Nasal cavity respiratory epithelium epithelial cell of viscerocranial mucosa (primary cell): Measurements from ENCODE around the gene GMPR2. TPM values are rescaled to one million over a fixed set of nuclear protein-coding genes. Genes with fewer than 3 reads are reported as not detected.

Experiments
- total RNA-seq: library from RNA; depleted of rRNA; stranded (reverse); fragments of >200 nt; gene quantifications from 2 replicates; pipeline ENCODE4 v1.2.3, GENCODE V29; 2014

GMPR2 gene
- 72.0 and 80.0 TPM in 2 replicates for total RNA-seq

GRCh38 chr14:24232645-24233537, at the start of gene GMPR2:
TSS of gene GMPR2 (plus strand) at chr14:24232929. CDS start at chr14:24233254, 325 bp downstream.

GRCh38 chr14:24188251-24189058, 44.3 kb upstream of the GMPR2 start, which contains the start of gene IPO4:
TSS of gene IPO4 (minus strand) at chr14:24188816. CDS start at chr14:24188787, 29 bp downstream.

GRCh38 chr14:24195186-24196070, 37.3 kb upstream of the GMPR2 start, which contains the start of gene TM9SF1:
TSS of gene TM9SF1 (minus strand) at chr14:24195441. CDS start at chr14:24195019, 422 bp downstream.

GRCh38 chr14:24212924-24213865, 19.5 kb upstream of the GMPR2 start, which contains the start of gene CHMP4A:
TSS of gene CHMP4A (minus strand) at chr14:24213488. CDS start at chr14:24213439, 49 bp downstream.

GRCh38 chr14:24215495-24216344, 17.0 kb upstream of the GMPR2 start, which contains the start of gene MDP1:
TSS of gene MDP1 (minus strand) at chr14:24216066. CDS start at chr14:24215955, 111 bp downstream.

GRCh38 chr14:24232121-24232644, 546 bp upstream of the GMPR2 start, which contains the start of gene NEDD8:
TSS of gene NEDD8 (minus strand) at chr14:24232367. CDS start at chr14:24232267, 100 bp downstream.

GRCh38 chr14:24262821-24263733, 30.3 kb downstream of the GMPR2 start, which contains the start of gene TGM1:
TSS of gene TGM1 (minus strand) at chr14:24263177. CDS start at chr14:24262352, 825 bp downstream.

GRCh38 chr14:24271134-24271833, 38.6 kb downstream of the GMPR2 start, which contains the start of gene RABGGTA:
TSS of gene RABGGTA (minus strand) at chr14:24271597. CDS start at chr14:24271115, 482 bp downstream.

Other genes starting within 250 kb of the GMPR2 start
- 13.7 and 16.7 TPM in 2 replicates for gene DHRS4L2, start 244.0 kb upstream of the GMPR2 start, total RNA-seq
- 0.34 and 0.50 TPM in 2 replicates for gene CARMIL3, start 180.9 kb upstream of the GMPR2 start, total RNA-seq
- gene CPNE6, start 161.4 kb upstream of the GMPR2 start, total RNA-seq: not detected in 2 replicates
- 137 and 156 TPM in 2 replicates for gene PCK2, start 138.6 kb upstream of the GMPR2 start, total RNA-seq
- 71.3 and 93.3 TPM in 2 replicates for gene DCAF11, start 118.2 kb upstream of the GMPR2 start, total RNA-seq
- 1.1 and 1.7 TPM in 2 replicates for gene NRL, start 118.0 kb upstream of the GMPR2 start, total RNA-seq
- 0.28 and 0.34 TPM in 2 replicates for gene FITM1, start 102.3 kb upstream of the GMPR2 start, total RNA-seq
- gene PSME1, start 96.7 kb upstream of the GMPR2 start, total RNA-seq: 87.5 and 111 TPM in 2 replicates
- 9.5 and 15.7 TPM in 2 replicates for gene EMC9, start 91.3 kb upstream of the GMPR2 start, total RNA-seq
- 39.0 and 51.0 TPM in 2 replicates for gene PSME2, start 86.3 kb upstream of the GMPR2 start, total RNA-seq
- gene RNF31, start 85.4 kb upstream of the GMPR2 start, total RNA-seq: 33.7 and 37.6 TPM in 2 replicates
- gene IRF9, start 71.7 kb upstream of the GMPR2 start, total RNA-seq: 36.1 and 47.5 TPM in 2 replicates
- 1.4 and 1.9 TPM in 2 replicates for gene REC8, start 60.8 kb upstream of the GMPR2 start, total RNA-seq
- 51.8 and 54.3 TPM in 2 replicates for gene IPO4, start 44.1 kb upstream of the GMPR2 start, total RNA-seq
- gene TM9SF1, start 37.5 kb upstream of the GMPR2 start, total RNA-seq: 54.3 and 65.7 TPM in 2 replicates
- 0.07 TPM in 1 of 2 replicates, not detected in the other for gene TSSK4, start 27.2 kb upstream of the GMPR2 start, total RNA-seq
- gene CHMP4A, start 19.4 kb upstream of the GMPR2 start, total RNA-seq: 48.9 and 52.4 TPM in 2 replicates
- 4.6 and 12.3 TPM in 2 replicates for gene MDP1, start 16.9 kb upstream of the GMPR2 start, total RNA-seq
- gene NEDD8, start 562 bp upstream of the GMPR2 start, total RNA-seq: 127 and 135 TPM in 2 replicates
- gene TINF2, start 9.7 kb downstream of the GMPR2 start, total RNA-seq: 57.8 and 143 TPM in 2 replicates
- 87.8 and 123 TPM in 2 replicates for gene TGM1, start 30.2 kb downstream of the GMPR2 start, total RNA-seq
- 46.8 and 54.6 TPM in 2 replicates for gene RABGGTA, start 38.7 kb downstream of the GMPR2 start, total RNA-seq
- 19.8 and 27.9 TPM in 2 replicates for gene DHRS1, start 66.9 kb downstream of the GMPR2 start, total RNA-seq
- gene NOP9, start 66.9 kb downstream of the GMPR2 start, total RNA-seq: 34.2 and 36.0 TPM in 2 replicates
- 1.0 and 2.8 TPM in 2 replicates for gene CIDEB, start 75.0 kb downstream of the GMPR2 start, total RNA-seq
- gene LTB4R2, start 77.2 kb downstream of the GMPR2 start, total RNA-seq: 9.6 and 39.9 TPM in 2 replicates
- gene LTB4R, start 78.6 kb downstream of the GMPR2 start, total RNA-seq: 5.5 and 20.0 TPM in 2 replicates
- 0.85 and 1.0 TPM in 2 replicates for gene ADCY4, start 102.1 kb downstream of the GMPR2 start, total RNA-seq
- 1.4 and 4.6 TPM in 2 replicates for gene RIPK3, start 107.1 kb downstream of the GMPR2 start, total RNA-seq
- gene NFATC4, start 135.3 kb downstream of the GMPR2 start, total RNA-seq: 3.4 and 9.5 TPM in 2 replicates
- 2.4 and 23.3 TPM in 2 replicates for gene NYNRIN, start 166.1 kb downstream of the GMPR2 start, total RNA-seq
- gene CBLN3, start 196.7 kb downstream of the GMPR2 start, total RNA-seq: 0.34 and 2.5 TPM in 2 replicates
- 134 and 140 TPM in 2 replicates for gene KHNYN, start 197.0 kb downstream of the GMPR2 start, total RNA-seq
- gene SDR39U1, start 209.8 kb downstream of the GMPR2 start, total RNA-seq: 8.0 and 14.4 TPM in 2 replicates